Neural crest cell (in vitro differentiated cells): ENCODE data around the gene CEBPG. TPM values are rescaled to one million over a fixed set of nuclear protein-coding genes. Genes with fewer than 3 reads are reported as not detected.

Experiments
- DNase-seq: peaks from one replicate; pipeline ENCODE4 v3.0.0; 2021; ENCODE audit warnings: low read depth, mixed read lengths, low spot score
- H3K27ac Mint-ChIP-seq: one replicate; pipeline ENCODE4 v1.8.0; 2021; ENCODE audit warnings: mild to moderate bottlenecking, mixed read lengths; ENCODE audit not compliant: unreplicated experiment
- H3K27me3 Mint-ChIP-seq: 2 replicates; pipeline ENCODE4 v1.8.0; 2021; ENCODE audit warnings: low read depth, mild to moderate bottlenecking, mixed read lengths
- H3K36me3 Mint-ChIP-seq: 2 replicates; pipeline ENCODE4 v1.8.0; 2021; ENCODE audit warnings: low read depth, mild to moderate bottlenecking, mixed read lengths
- H3K4me1 Mint-ChIP-seq: 2 replicates; pipeline ENCODE4 v1.8.0; 2021; ENCODE audit warnings: mixed read lengths
- H3K4me3 Mint-ChIP-seq: one replicate; pipeline ENCODE4 v1.8.0; 2021; ENCODE audit warnings: mild to moderate bottlenecking, mixed read lengths
- H3K9me3 Mint-ChIP-seq: 2 replicates; pipeline ENCODE4 v1.8.0; 2021; ENCODE audit warnings: mixed read lengths
- total RNA-seq: library from RNA; stranded (reverse); gene quantifications from 2 replicates; pipeline ENCODE4 v1.2.1, GENCODE V29; 2021
- TF ChIP-seq, protein P1 (sequence below): fragments of 200-600 bp; sonication (generic); conservative IDR thresholded peaks from 2 replicates; pipeline ENCODE4 v1.5.0; 2021; ENCODE audit warnings: antibody characterized with exemption, mild to moderate bottlenecking

The CEBPG gene
- total RNA-seq, 1 donor from 2014 or later = 41.9 TPM

DNA sequence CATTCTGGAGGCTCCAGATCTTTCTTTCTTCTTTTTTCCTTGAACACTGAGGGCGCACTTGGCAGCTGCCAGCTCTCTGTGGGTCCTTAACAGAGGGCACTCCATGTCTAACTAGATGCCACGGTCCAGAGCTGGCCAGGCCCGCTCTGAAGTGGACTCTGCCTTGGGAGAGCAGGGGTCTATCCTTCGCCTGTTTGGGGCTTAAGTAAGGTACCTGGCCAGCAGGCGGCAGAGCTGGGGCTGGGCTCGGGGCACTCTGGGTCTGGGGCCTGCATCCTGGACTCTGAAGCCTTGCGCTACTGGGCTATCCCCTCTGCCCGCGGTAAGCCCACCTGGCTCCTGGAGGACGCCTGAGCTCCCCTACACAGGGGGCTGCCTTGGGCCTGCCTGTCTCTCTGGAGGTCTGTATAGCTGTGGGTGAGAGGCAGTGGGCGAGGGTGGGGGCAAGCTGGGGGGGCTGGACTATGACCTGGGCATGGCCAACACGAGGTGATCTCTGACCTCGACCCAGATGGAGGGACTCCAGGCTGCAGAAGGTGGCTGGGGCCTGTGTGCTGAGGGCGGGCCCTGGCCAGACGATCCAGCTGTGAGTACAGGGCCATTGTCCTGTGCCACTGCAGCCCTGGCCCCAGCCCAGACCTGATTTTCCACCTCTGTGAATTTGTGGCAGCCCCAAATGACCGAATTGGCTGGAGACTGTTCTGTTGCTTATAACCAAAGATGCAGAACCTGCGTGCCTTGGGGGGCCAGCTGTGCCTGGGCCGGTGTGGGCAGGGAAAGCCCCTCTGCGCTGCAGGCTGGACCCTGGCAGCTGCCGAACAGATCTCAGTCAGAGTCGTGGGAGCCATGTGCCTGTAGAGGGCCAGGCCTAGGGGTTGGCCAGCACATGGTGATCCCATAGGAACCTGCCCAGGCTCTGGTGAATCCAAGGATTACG is 26.5 kb downstream of the CEBPG start:
- Mint-ChIP-seq H3K9me3 (no peaks in the 10 kb centered on the region), H3K4me3 (no peak overlapping the region), H3K4me1 (no peaks in the 10 kb centered on the region), H3K27me3 (no peaks in the 10 kb centered on the region), H3K36me3 (no peaks in the 10 kb centered on the region), H3K27ac (no peak overlapping the region)
- DNase-seq = no peak
- TF ChIP-seq, protein P1, sequence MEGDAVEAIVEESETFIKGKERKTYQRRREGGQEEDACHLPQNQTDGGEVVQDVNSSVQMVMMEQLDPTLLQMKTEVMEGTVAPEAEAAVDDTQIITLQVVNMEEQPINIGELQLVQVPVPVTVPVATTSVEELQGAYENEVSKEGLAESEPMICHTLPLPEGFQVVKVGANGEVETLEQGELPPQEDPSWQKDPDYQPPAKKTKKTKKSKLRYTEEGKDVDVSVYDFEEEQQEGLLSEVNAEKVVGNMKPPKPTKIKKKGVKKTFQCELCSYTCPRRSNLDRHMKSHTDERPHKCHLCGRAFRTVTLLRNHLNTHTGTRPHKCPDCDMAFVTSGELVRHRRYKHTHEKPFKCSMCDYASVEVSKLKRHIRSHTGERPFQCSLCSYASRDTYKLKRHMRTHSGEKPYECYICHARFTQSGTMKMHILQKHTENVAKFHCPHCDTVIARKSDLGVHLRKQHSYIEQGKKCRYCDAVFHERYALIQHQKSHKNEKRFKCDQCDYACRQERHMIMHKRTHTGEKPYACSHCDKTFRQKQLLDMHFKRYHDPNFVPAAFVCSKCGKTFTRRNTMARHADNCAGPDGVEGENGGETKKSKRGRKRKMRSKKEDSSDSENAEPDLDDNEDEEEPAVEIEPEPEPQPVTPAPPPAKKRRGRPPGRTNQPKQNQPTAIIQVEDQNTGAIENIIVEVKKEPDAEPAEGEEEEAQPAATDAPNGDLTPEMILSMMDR = no peak

DNA sequence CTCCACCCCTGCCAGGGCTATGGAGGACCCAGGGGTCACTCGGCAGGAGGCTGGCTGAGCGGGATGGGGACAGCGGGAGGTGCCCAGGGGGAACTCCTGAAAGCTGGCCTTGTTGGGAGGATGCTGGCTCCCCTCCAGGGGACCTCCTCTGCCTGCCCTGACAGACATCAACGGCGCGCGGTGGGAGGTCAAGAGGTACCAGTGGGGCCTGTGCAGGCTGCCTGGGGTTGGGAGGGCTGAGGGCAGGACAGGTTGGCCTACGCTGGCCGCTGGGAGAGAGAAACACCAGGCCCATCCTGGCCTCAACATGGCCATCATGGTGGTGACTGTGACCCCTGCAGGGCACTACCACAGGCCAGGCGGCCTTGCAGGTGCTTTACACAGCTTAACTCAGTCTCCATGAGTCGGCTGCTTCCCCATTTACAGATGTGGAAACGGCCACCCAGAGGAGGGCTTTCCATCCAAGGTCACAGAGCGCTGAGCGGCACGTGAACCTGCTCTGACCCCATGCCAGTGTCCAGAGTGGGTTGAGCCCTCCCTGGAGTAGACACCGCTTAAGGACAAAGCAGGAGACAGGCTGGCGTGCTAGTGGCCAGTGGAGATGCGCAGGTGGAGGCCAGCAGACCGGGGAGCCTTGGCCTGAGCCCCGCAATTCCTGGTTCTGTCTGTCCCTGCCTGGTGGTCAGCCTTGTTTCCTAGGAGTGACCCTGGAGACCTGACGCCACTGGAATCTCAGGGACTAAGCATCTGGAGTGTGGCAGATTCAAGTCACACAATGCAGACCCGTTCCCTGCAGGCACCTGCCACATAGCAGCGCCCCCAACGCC is 27.6 kb downstream of the CEBPG start:
- TF ChIP-seq, protein P1 = no peak
- no peaks in the 10 kb centered on the region for H3K36me3 Mint-ChIP-seq
- no peaks in the 10 kb centered on the region for H3K9me3 Mint-ChIP-seq
- no peaks in the 10 kb centered on the region for H3K4me1 Mint-ChIP-seq
- no peak overlapping the region for H3K27ac Mint-ChIP-seq
- no peaks in the 10 kb centered on the region for H3K27me3 Mint-ChIP-seq
- H3K4me3 Mint-ChIP-seq = no peak overlapping the region
- no peak for DNase-seq

DNA sequence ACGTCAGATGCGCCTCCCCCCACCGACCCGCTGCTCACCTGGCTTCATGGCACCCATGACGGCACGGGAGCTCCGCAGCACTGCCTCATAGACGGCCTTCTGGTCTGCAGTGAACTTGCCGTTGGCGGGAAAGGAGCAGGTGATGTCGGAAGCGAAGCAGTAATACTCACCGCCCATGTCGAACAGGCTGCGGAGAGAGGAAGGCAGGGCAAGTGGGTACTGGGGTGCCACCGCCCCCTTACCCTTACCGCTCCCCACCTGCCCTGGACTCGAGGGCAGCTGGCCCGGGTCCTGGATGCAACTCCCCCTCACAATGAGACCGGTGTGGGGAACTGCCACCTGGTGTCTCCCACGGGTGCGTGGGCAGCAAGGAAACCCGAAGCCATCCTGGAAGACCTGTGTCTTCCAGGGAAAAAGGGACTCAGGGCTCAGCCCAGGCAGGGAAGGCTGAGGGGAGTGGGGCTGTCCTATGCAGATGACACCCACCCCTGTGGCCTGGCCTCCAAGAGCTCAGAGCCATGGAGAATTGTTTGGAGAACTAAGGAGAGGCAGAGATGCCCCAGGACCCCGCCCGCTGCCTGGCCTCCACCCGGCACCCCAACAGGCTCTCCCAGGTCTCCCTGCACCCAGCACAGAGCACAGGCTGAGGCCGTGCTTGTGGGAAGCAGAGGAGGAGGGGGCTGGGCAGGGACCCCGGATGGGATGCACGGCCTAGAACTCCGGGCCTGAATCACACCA is 28.3 kb downstream of the CEBPG start:
- no peaks in the 10 kb centered on the region for H3K4me1 Mint-ChIP-seq
- no peaks in the 10 kb centered on the region for H3K36me3 Mint-ChIP-seq
- TF ChIP-seq, protein P1 = no peak
- H3K9me3 Mint-ChIP-seq = no peaks in the 10 kb centered on the region
- H3K27ac Mint-ChIP-seq = no peak overlapping the region
- H3K4me3 Mint-ChIP-seq = no peak overlapping the region
- no peaks in the 10 kb centered on the region for H3K27me3 Mint-ChIP-seq
- no peak for DNase-seq

DNA sequence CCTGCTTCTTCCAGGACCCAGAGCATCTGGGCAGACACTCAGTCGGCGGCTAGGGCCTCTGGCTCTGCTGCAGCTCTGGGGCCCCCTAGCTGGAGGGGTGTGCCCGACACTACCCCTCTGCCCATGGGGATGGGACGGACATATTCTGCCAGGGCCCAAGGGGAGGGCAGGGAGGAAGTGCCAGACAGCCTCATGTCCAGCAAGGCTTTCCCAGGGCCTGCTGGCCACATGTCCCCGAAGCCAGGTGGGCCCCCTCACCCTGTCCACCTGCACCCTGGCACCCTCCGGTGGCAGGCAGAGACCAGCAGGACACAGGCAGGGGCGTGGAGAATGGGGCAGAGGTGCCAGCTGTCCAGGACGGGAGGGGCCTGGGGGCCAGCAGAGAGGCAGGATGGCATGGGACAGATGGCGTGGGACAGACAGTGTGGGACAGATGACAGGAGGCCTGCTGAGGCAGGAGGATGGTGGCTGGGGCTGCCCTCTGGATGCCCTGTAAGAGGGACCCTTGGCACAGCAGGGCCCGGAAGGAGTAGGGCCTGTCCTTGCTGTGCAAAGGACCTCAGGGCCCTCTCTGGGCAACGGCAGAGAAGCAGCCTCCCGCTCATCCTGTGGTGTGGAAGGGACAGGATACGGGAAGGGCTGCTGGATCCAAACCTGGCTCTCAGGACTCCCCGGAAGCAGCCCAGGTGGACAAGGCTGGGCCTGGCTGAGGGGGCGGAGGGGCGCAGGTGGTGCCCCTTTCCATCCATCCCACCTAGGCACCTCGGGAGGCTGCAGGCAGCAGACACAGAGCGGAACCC is 29.1 kb downstream of the CEBPG start:
- H3K27ac Mint-ChIP-seq = no peak overlapping the region
- DNase-seq = no peak
- H3K9me3 Mint-ChIP-seq = no peaks in the 10 kb centered on the region
- TF ChIP-seq, protein P1 = no peak
- no peak overlapping the region for H3K4me3 Mint-ChIP-seq
- no peaks in the 10 kb centered on the region for H3K36me3 Mint-ChIP-seq
- H3K4me1 Mint-ChIP-seq = no peaks in the 10 kb centered on the region
- no peaks in the 10 kb centered on the region for H3K27me3 Mint-ChIP-seq
